H1 (cell line): Measurements from ENCODE around the gene MRPL34. TPM values are rescaled to one million over a fixed set of nuclear protein-coding genes. Genes with fewer than 3 reads are reported as not detected.

ENCODE experiments used
- CTCF ChIA-PET: fragments of 300-600 bp; sonication (Branson Sonifier 250); formaldehyde crosslinking; loops from one replicate; lab custom pipeline; 2021; ENCODE audit not compliant: partially characterized antibody; lab: Charles Lee
- POLR2A ChIA-PET: fragments of 300-600 bp; sonication (Branson Sonifier 250); formaldehyde crosslinking; loops from one replicate; lab custom pipeline; 2021; ENCODE audit warnings: inconsistent platforms; ENCODE audit not compliant: partially characterized antibody; lab: Charles Lee
- DNase-seq, 2 experiments: peaks; one replicate each; pipeline versions ENCODE4 v3.0.0 to v3.0.0-alpha.2; 2010 to 2022; ENCODE audit warnings: low spot score in 2 of 2, low read depth in 1 of 2, mixed read lengths in 1 of 2
- FAIRE-seq: peaks from 2 replicates; lab custom pipeline; 2011; peaks lifted over from hg19 to GRCh38; lab: Jason Lieb, UNC
- H2AFZ ChIP-seq: 2 replicates; pipeline ENCODE4 v1.8.1; 2012; ENCODE audit warnings: low read length, inconsistent platforms
- H2AK5ac ChIP-seq: 2 replicates; pipeline ENCODE4 v1.6.1; 2013; ENCODE audit warnings: low read depth, low read length
- H2BK120ac ChIP-seq: replicated peaks from 2 replicates; pipeline ENCODE3; 2013; ENCODE audit warnings: low read depth, low read length, inconsistent platforms
- H2BK12ac ChIP-seq: 2 replicates; pipeline ENCODE4 v1.6.1; 2013; ENCODE audit warnings: low read depth, low read length
- H2BK15ac ChIP-seq: 2 replicates; pipeline ENCODE4 v1.6.1; 2013; ENCODE audit warnings: low read length
- H2BK20ac ChIP-seq: 2 replicates; pipeline ENCODE4 v1.6.1; 2013; ENCODE audit warnings: low read length
- H2BK5ac ChIP-seq: 2 replicates; pipeline ENCODE4 v1.6.1; 2013; ENCODE audit warnings: low read depth, low read length
- H3K14ac ChIP-seq: 2 replicates; pipeline ENCODE4 v1.6.1; 2013; ENCODE audit warnings: inconsistent platforms; ENCODE audit not compliant: insufficient read length
- H3K18ac ChIP-seq: 2 replicates; pipeline ENCODE4 v1.6.1; 2013; ENCODE audit warnings: low read length; ENCODE audit errors: extremely low read depth
- H3K23ac ChIP-seq: 2 replicates; pipeline ENCODE4 v1.6.1; 2013; ENCODE audit warnings: inconsistent platforms; ENCODE audit not compliant: insufficient read length
- H3K23me2 ChIP-seq: 2 replicates; pipeline ENCODE4 v1.6.1; 2013; ENCODE audit warnings: low read depth, low read length
- H3K27ac ChIP-seq: 2 replicates; pipeline ENCODE4 v1.6.1; 2011; ENCODE audit warnings: low read depth, low read length, inconsistent platforms
- H3K27me3 ChIP-seq, 4 experiments: replicated peaks in 1 of 4; 1 replicate in 1 of 4; 2 replicates in 3 of 4; pipeline versions ENCODE4 v1.6.1 to v1.8.1; 2011 to 2013; ENCODE audit warnings: low read length in 3 of 4, mild to moderate bottlenecking in 3 of 4, inconsistent platforms in 2 of 4, mixed read lengths in 2 of 4, moderate library complexity in 1 of 4; ENCODE audit not compliant: control insufficient read depth in 3 of 4, insufficient read depth in 3 of 4; ENCODE audit errors: extremely low read depth in 1 of 4
- H3K36me3 ChIP-seq, 4 experiments: 2 replicates each; pipeline versions ENCODE4 v1.6.1 to v1.8.1; 2011 to 2013; ENCODE audit warnings: mild to moderate bottlenecking in 4 of 4, low read length in 3 of 4, moderate library complexity in 2 of 4, control low read depth in 1 of 4, inconsistent platforms in 1 of 4; ENCODE audit not compliant: insufficient read depth in 4 of 4, control insufficient read depth in 2 of 4
- H3K4ac ChIP-seq: replicated peaks from 2 replicates; pipeline ENCODE3; 2013; ENCODE audit warnings: low read length, low read depth, mixed read lengths, inconsistent platforms; ENCODE audit not compliant: insufficient read length
- H3K4me1 ChIP-seq, 4 experiments: replicated peaks in 1 of 4; 1 replicate in 1 of 4; 2 replicates in 3 of 4; pipeline versions ENCODE4 v1.6.1 to v1.8.1; 2011 to 2013; ENCODE audit warnings: low read length in 3 of 4, inconsistent platforms in 2 of 4, mixed read lengths in 1 of 4; ENCODE audit not compliant: insufficient read depth in 4 of 4, control insufficient read depth in 3 of 4
- H3K4me2 ChIP-seq, 2 experiments: 2 replicates each; pipeline versions ENCODE4 v1.6.1 to v1.8.1; 2011 to 2013; ENCODE audit warnings: low read depth in 2 of 2, low read length in 2 of 2, control low read depth in 1 of 2, inconsistent platforms in 1 of 2, mild to moderate bottlenecking in 1 of 2; ENCODE audit not compliant: insufficient read depth in 1 of 2
- H3K4me3 ChIP-seq, 4 experiments: fragments of 200-600, 300-600 bp in 1 of 4; sonication (generic), shearing (Covaris generic), sonication (Bioruptor Twin) in 1 of 4; 2 replicates each; pipeline versions ENCODE4 v1.5.1 to v1.8.1; 2011 to 2016; ENCODE audit warnings: low read length in 4 of 4, low read depth in 3 of 4, control low read depth in 2 of 4, inconsistent platforms in 2 of 4, mild to moderate bottlenecking in 2 of 4, mixed read lengths in 1 of 4, moderate library complexity in 1 of 4; ENCODE audit not compliant: insufficient read depth in 2 of 4; ENCODE audit errors: extremely low read depth in 1 of 4
- H3K56ac ChIP-seq: replicated peaks from 2 replicates; pipeline ENCODE3; 2013; ENCODE audit warnings: low read depth, mild to moderate bottlenecking, mixed read lengths, low read length, inconsistent platforms; ENCODE audit not compliant: insufficient read length
- H3K79me1 ChIP-seq: 2 replicates; pipeline ENCODE4 v1.6.1; 2013; ENCODE audit warnings: low read depth, low read length, control low read depth
- H3K79me2 ChIP-seq, 2 experiments: 2 replicates each; pipeline versions ENCODE4 v1.6.1 to v1.8.1; 2012 to 2013; ENCODE audit warnings: low read length in 2 of 2, mild to moderate bottlenecking in 2 of 2, inconsistent platforms in 1 of 2; ENCODE audit not compliant: insufficient read depth in 2 of 2, control insufficient read depth in 1 of 2
- H3K9ac ChIP-seq, 4 experiments: replicated peaks in 1 of 4; 1 replicate in 1 of 4; 2 replicates in 3 of 4; pipeline versions ENCODE4 v1.6.1 to v1.8.1; 2011 to 2013; ENCODE audit warnings: low read depth in 3 of 4, low read length in 3 of 4, control low read depth in 2 of 4, mild to moderate bottlenecking in 2 of 4, moderate library complexity in 2 of 4, inconsistent platforms in 1 of 4; ENCODE audit errors: extremely low read depth in 1 of 4
- H3K9me3 ChIP-seq, 2 experiments: 2 replicates each; pipeline versions ENCODE4 v1.6.1 to v1.8.1; 2012 to 2013; ENCODE audit warnings: mild to moderate bottlenecking in 2 of 2, moderate library complexity in 2 of 2, control low read depth in 1 of 2, inconsistent platforms in 1 of 2, low read depth in 1 of 2, low read length in 1 of 2, mixed read lengths in 1 of 2; ENCODE audit not compliant: insufficient read depth in 2 of 2
- H4K20me1 ChIP-seq, 2 experiments: replicated peaks in 1 of 2; 2 replicates each; pipeline versions ENCODE3 to v1.8.1; 2011 to 2013; ENCODE audit warnings: inconsistent platforms in 2 of 2, low read length in 2 of 2, mild to moderate bottlenecking in 1 of 2; ENCODE audit not compliant: insufficient read depth in 2 of 2, control insufficient read depth in 1 of 2
- H4K5ac ChIP-seq: 2 replicates; pipeline ENCODE4 v1.6.1; 2013; ENCODE audit warnings: low read length, low read depth, mixed read lengths, inconsistent platforms; ENCODE audit not compliant: insufficient read length
- H4K8ac ChIP-seq: 2 replicates; pipeline ENCODE4 v1.8.0; 2013; ENCODE audit warnings: mild to moderate bottlenecking, moderate library complexity, low read length, inconsistent platforms; ENCODE audit not compliant: insufficient read depth; ENCODE audit errors: extremely low read depth
- H4K91ac ChIP-seq: replicated peaks from 2 replicates; pipeline ENCODE3; 2013; ENCODE audit warnings: low read length, mixed read lengths, inconsistent platforms; ENCODE audit not compliant: insufficient read length
- HDAC2 ChIP-seq, 2 experiments: fragments of 300-600 bp in 1 of 2; sonication (generic) in 1 of 2; IDR thresholded peaks; 2 replicates each; pipeline ENCODE4 v1.6.1; 2011 to 2012; ENCODE audit warnings: low read depth in 2 of 2, low read length in 2 of 2, mild to moderate bottlenecking in 2 of 2, moderate library complexity in 2 of 2, borderline replicate concordance in 1 of 2, inconsistent platforms in 1 of 2
- JUN ChIP-seq: IDR thresholded peaks from 2 replicates; pipeline ENCODE4 v1.6.1; 2011; ENCODE audit warnings: low read depth, mild to moderate bottlenecking, improper control_type of control experiment, low read length
- JUND ChIP-seq: IDR thresholded peaks from 2 replicates; pipeline ENCODE4 v1.6.1; 2011; ENCODE audit warnings: mild to moderate bottlenecking, improper control_type of control experiment, low read length
- POU5F1 ChIP-seq: IDR thresholded peaks from 2 replicates; pipeline ENCODE4 v1.6.1; 2011; ENCODE audit warnings: low read depth, mild to moderate bottlenecking, low read length, moderate library complexity
- SAP30 ChIP-seq: fragments of 300-600 bp; sonication (generic); IDR thresholded peaks from 2 replicates; pipeline ENCODE4 v1.7.1; 2012; ENCODE audit warnings: low read length, moderate library complexity, mild to moderate bottlenecking, inconsistent platforms; ENCODE audit not compliant: insufficient read depth, insufficient replicate concordance
- SIRT6 ChIP-seq: IDR thresholded peaks from one replicate; pipeline ENCODE4 v1.7.1; 2012; ENCODE audit warnings: low read length, inconsistent platforms
- SIX5 ChIP-seq: IDR thresholded peaks from 2 replicates; pipeline ENCODE4 v1.6.1; 2011; ENCODE audit warnings: mild to moderate bottlenecking, low read depth, low read length
- whole genome bisulfite sequencing, 2 experiments: shearing (Covaris generic) in 1 of 2; methylation state at CpG; one replicate each; pipeline versions ENCODE4 v1.1.6 to v1.1.7; 2013 to 2015; ENCODE audit warnings: low lambda C conversion rate in 2 of 2, mixed read lengths in 2 of 2, inconsistent platforms in 1 of 2, low coverage in 1 of 2, missing lambda C conversion rate in 1 of 2; ENCODE audit not compliant: insufficient replicate concordance in 2 of 2, insufficient coverage in 1 of 2, insufficient read length in 1 of 2; ENCODE audit errors: extremely low coverage in 1 of 2, missing lambda C conversion rate in 1 of 2; 5-methylcytosine and 5-hydroxymethylcytosine counted together
- polyA plus RNA-seq, 7 experiments: library from polyadenylated mRNA; depleted of rRNA in 3 of 7; stranded (reverse) in 5 of 7; unstranded in 2 of 7; fragments of >200 nt in 5 of 7; fragments of 200-250 nt in 2 of 7; gene quantifications; 1 replicate in 5 of 7; 2 replicates in 1 of 7; 4 replicates in 1 of 7; pipeline versions ENCODE4 v1.2.1 to v1.2.3, GENCODE V29; 2011 to 2013; ENCODE audit warnings: missing spikeins in 2 of 7, mixed read lengths in 2 of 7
- total RNA-seq: library from RNA; stranded (reverse); fragmentation: NEBNext Ultra II Directional; extraction: Animal tissue kit (Norgen Biotek cat#: 25700); gene quantifications from 2 replicates; pipeline ENCODE4 v1.2.1, GENCODE V29; 2021

MRPL34 gene
- total and polyA plus RNA-seq, 2 of the 8 experiments (the other 6 are each of a cell fraction or from before 2014, with no cell fraction given), result 91.9 to 99.6 TPM

DNA sequence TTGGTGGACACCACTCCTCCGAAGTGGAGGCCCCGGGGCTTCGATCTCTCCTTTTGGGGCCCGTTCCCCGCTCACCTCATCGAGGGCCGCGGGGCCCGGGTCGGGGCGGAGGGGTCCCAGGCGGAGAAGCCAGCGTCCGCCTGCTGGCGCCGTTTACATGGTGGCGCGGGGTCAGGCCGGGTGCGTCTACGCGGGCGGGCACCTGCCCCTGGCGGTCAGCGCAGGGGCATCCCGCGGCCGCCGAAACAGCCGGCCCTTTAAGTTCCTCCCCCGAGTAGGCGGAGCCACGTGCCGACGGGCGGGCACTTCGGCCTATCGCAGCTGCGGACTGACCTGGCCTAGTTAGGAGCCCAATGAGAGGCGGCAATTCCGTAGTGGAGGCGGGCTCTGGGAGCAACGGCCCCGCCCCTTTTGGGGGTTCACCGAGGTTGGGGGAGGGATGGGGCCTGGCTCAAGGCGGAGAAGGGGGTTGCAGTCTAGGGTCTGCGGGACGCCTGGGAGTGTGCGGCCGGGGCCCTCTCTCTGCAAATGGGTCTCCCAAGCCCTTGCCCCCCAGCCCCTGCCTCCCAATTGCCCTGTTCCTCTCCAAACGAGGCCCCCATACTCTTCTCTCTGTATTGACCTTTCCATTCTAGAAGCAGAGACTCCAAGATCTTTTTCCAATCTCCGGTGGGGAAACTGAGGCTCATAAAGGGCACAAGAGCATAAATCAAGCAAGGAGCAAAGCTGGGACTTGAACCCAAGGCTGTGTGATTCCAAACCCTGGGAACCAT is 2.3 kb upstream of the MRPL34 start, which contains the start of gene ABHD8:
Gene ABHD8 (minus strand): TSS at position 259 of the 773 bp plus-strand sequence. CDS start 1,809 bp downstream, outside the sequence.
- Histone ChIP-seq H3K79me2 (peaks cover 0 to 4% of the 10 kb centered on the region in 2 experiments; a peak in 1 of 4 replicates), H3K4ac (peak within 1 kb of the TSS; percentile 75), H2AFZ (no peak within 1 kb of the TSS), H4K91ac (peak within 1 kb of the TSS; percentile 88), H3K9me3 (no peaks in the 10 kb centered on the region; a peak in 1 of 4 replicates), H2BK5ac (no peak within 1 kb of the TSS; the same call in 1 of the 2 replicates), H3K23ac (no peak within 1 kb of the TSS), H3K9ac (peak within 1 kb of the TSS; percentile 2 to 63 (median 49)), H3K27me3 (no peaks in the 10 kb centered on the region), H4K20me1 (peaks cover 1 to 8% of the 10 kb centered on the region in 2 experiments), H3K56ac (no peak within 1 kb of the TSS), H3K18ac (peak within 1 kb of the TSS; percentile 91), H2AK5ac (0 out of 2 replicates have a peak within 1 kb of the TSS, but pooled peaks have one; percentile 53), H2BK120ac (no peak within 1 kb of the TSS), H2BK15ac (peak within 1 kb of the TSS; percentile 81; the same call in 1 of the 2 replicates), H3K4me3 (peak within 1 kb of the TSS; percentile 54 to 78 (median 58)), H3K79me1 (peaks cover 4% of the 10 kb centered on the region), H3K23me2 (peaks cover 7% of the 10 kb centered on the region), H2BK12ac (no peak within 1 kb of the TSS), H3K4me2 (peak within 1 kb of the TSS; percentile 82 to 98), H2BK20ac (no peak within 1 kb of the TSS), H3K27ac (no peak within 1 kb of the TSS), H4K8ac (no peak within 1 kb of the TSS), H3K14ac (no peak within 1 kb of the TSS), H4K5ac (peak within 1 kb of the TSS; percentile 47), H3K36me3 (peaks cover 0 to 13% (median 2%) of the 10 kb centered on the region in 4 experiments; a peak in 4 of 8 replicates), H3K4me1 (peaks cover 12 to 21% (median 14%) of the 10 kb centered on the region in 4 experiments)
- no peak for FAIRE-seq
- ChIA-PET CTCF (interaction anchor here (0.7 to 3.0 kb wide), 8 partner anchors 11 to 97 kb away, joined by 3 to 29 read pairs (median 3); no protein-coding TSS in a partner anchor), POLR2A (interaction anchor here (1.1 to 18.5 kb wide), 6 partner anchors 12 to 88 kb away, joined by 3 to 329 read pairs (median 4); partner anchors contain the start of genes ANO8, BABAM1 and USE1)
- 7% methylated on average over 33 of the region's 52 CpGs; no CpG with 5 or more reads in 1 of the 2 experiments for WGBS, 2 experiments
- DNase-seq, result peak in 1 of 2 experiments; percentile 99
- no peak for TF ChIP-seq SIX5
- TF ChIP-seq POU5F1, result no peak
- TF ChIP-seq SIRT6, result no peak
- no peak for TF ChIP-seq JUND
- no peak for TF ChIP-seq JUN
- no peak for TF ChIP-seq SAP30
- no peak for TF ChIP-seq HDAC2 (IDR thresholded peaks at IDR 0.05; ENCODE audit: borderline replicate concordance in 1 of 2, low read depth in 2 of 2, low read length in 2 of 2)
